CD4-positive, alpha-beta memory T cell (primary cell): ENCODE data around the gene NDST1. TPM values are rescaled to one million over a fixed set of nuclear protein-coding genes. Genes with fewer than 3 reads are reported as not detected.
A peak's percentile ranks its signal among the peaks of the same experiment; 100 is the strongest.

Experiments used
- CTCF ChIA-PET: fragments of 350-600 bp; sonication (Branson Sonifier 250); formaldehyde crosslinking; loops from one replicate; lab custom pipeline; 2021; ENCODE audit warnings: inconsistent platforms; ENCODE audit not compliant: partially characterized antibody; lab: Charles Lee
- POLR2A ChIA-PET: fragments of 350-600 bp; sonication (Branson Sonifier 250); formaldehyde crosslinking; loops from one replicate; lab custom pipeline; 2021; ENCODE audit not compliant: partially characterized antibody; lab: Charles Lee
- DNase-seq, 5 donors: peaks; one replicate each; pipeline versions ENCODE4 v3.0.0 to v3.0.0-alpha.2; 2020 to 2022; ENCODE audit warnings: mixed read lengths in 1 of 5
- H3K27ac ChIP-seq: one replicate; pipeline ENCODE4 v1.7.0; 2013; ENCODE audit warnings: low read depth, low read length
- H3K27me3 ChIP-seq: 2 replicates; pipeline ENCODE4 v1.7.0; 2013; ENCODE audit warnings: mild to moderate bottlenecking, low read length, moderate library complexity; ENCODE audit not compliant: insufficient read depth
- H3K36me3 ChIP-seq: 2 replicates; pipeline ENCODE4 v1.7.0; 2013; ENCODE audit warnings: mild to moderate bottlenecking, low read length, moderate library complexity; ENCODE audit not compliant: insufficient read depth
- H3K4me1 ChIP-seq: 2 replicates; pipeline ENCODE4 v1.7.0; 2013; ENCODE audit warnings: mild to moderate bottlenecking, low read length, moderate library complexity; ENCODE audit not compliant: insufficient read depth
- H3K4me3 ChIP-seq, 2 donors: one replicate each; pipeline ENCODE4 v1.7.0; 2013; ENCODE audit warnings: low read length in 2 of 2, mild to moderate bottlenecking in 1 of 2
- H3K9me3 ChIP-seq, 2 donors: one replicate each; pipeline ENCODE4 v1.7.0; 2013; ENCODE audit warnings: low read length in 2 of 2, control low read depth in 1 of 2; ENCODE audit not compliant: control insufficient read depth in 1 of 2
- H3K27ac Mint-ChIP-seq, 7 donors: one replicate each; pipeline ENCODE4 v1.8.0; 2020 to 2021; ENCODE audit warnings: mixed read lengths in 7 of 7, mild to moderate bottlenecking in 6 of 7, inconsistent platforms in 3 of 7, moderate library complexity in 3 of 7
- H3K27me3 Mint-ChIP-seq, 2 donors: one replicate each; pipeline ENCODE4 v1.8.0; 2020 to 2021; ENCODE audit warnings: mixed read lengths in 2 of 2
- H3K36me3 Mint-ChIP-seq, 2 donors: one replicate each; pipeline ENCODE4 v1.8.0; 2020 to 2021; ENCODE audit warnings: mixed read lengths in 2 of 2, inconsistent platforms in 1 of 2, mild to moderate bottlenecking in 1 of 2
- H3K4me1 Mint-ChIP-seq, 4 donors: one replicate each; pipeline ENCODE4 v1.8.0; 2020 to 2021; ENCODE audit warnings: mixed read lengths in 4 of 4, mild to moderate bottlenecking in 1 of 4
- H3K4me3 Mint-ChIP-seq, 8 donors: one replicate each; pipeline ENCODE4 v1.8.0; 2020 to 2021; ENCODE audit warnings: mixed read lengths in 8 of 8, mild to moderate bottlenecking in 7 of 8, moderate library complexity in 6 of 8, inconsistent platforms in 3 of 8
- H3K9me3 Mint-ChIP-seq, 8 donors: one replicate each; pipeline ENCODE4 v1.8.0; 2020 to 2021; ENCODE audit warnings: mixed read lengths in 8 of 8, mild to moderate bottlenecking in 5 of 8, inconsistent platforms in 3 of 8, moderate library complexity in 1 of 8
- intact Hi-C: fragments of 100-400 bp; cut with micrococcal nuclease; formaldehyde crosslinking; loops from one replicate; pipeline ENCODE4 v1.15.1; 2023
- polyA plus RNA-seq, 2 donors: library from polyadenylated mRNA; unstranded; fragments of 300-500 nt; fragmentation: Illumina TruSeq; gene quantifications; one replicate each; pipeline ENCODE4 v1.2.3, GENCODE V29; 2021
- total RNA-seq, 2 experiments: library from RNA; stranded (reverse); gene quantifications; one replicate each; pipeline ENCODE4 v1.2.3, GENCODE V29; 2021

Gene NDST1
- total and polyA plus RNA-seq, 4 experiments from 2014 or later = 0.29 to 0.64 (median 0.35) TPM; not detected in 1

- peaks cover 0 to 2% of the 10 kb centered on the region in 2 donors for H3K27me3 Mint-ChIP-seq
- no peaks in the 10 kb centered on the region for H3K9me3 Mint-ChIP-seq
- no peak overlapping the region for H3K4me3 Mint-ChIP-seq
- H3K4me1 ChIP-seq = no peaks in the 10 kb centered on the region
- H3K4me3 ChIP-seq = no peak overlapping the region
- intact Hi-C loops = no loop called here
- ChIA-PET POLR2A (no interaction called here), CTCF (no interaction called here)
- no peaks in the 10 kb centered on the region for H3K27me3 ChIP-seq
- H3K36me3 ChIP-seq = no peaks in the 10 kb centered on the region
- DNase-seq = no peak
- no peak overlapping the region for H3K27ac ChIP-seq
- H3K9me3 ChIP-seq = no peaks in the 10 kb centered on the region
- no peaks in the 10 kb centered on the region for H3K4me1 Mint-ChIP-seq
- H3K36me3 Mint-ChIP-seq = no peaks in the 10 kb centered on the region
- H3K27ac Mint-ChIP-seq = no peak overlapping the region
Observed at GRCh38 chr5:150520747-150521521, 13.0 kb downstream of the NDST1 start.

- Mint-ChIP-seq H3K27ac (no peak overlapping the region), H3K4me3 (no peak overlapping the region)
Observed at GRCh38 chr5:150521522-150521817, 13.5 kb downstream of the NDST1 start.

GRCh38 chr5:150521939-150522503 lies 14.1 kb downstream of the NDST1 start:
- Mint-ChIP-seq H3K4me1 (no peaks in the 10 kb centered on the region), H3K4me3 (no peak overlapping the region), H3K27ac (peak overlapping the region in 1 of 7 donors; percentile 20), H3K27me3 (peaks cover 0 to 2% of the 10 kb centered on the region in 2 donors), H3K36me3 (no peaks in the 10 kb centered on the region), H3K9me3 (no peaks in the 10 kb centered on the region)
- DNase-seq = no peak
- Histone ChIP-seq H3K27ac (no peak overlapping the region), H3K4me3 (no peak overlapping the region), H3K27me3 (no peaks in the 10 kb centered on the region), H3K36me3 (no peaks in the 10 kb centered on the region), H3K4me1 (no peaks in the 10 kb centered on the region), H3K9me3 (no peaks in the 10 kb centered on the region)
- POLR2A ChIA-PET = no interaction called here
- intact Hi-C loops = no loop called here
- CTCF ChIA-PET = no interaction called here

More at GRCh38 chr5:150521522-150521817, 13.5 kb downstream of the NDST1 start:
- ChIA-PET CTCF (no interaction called here), POLR2A (no interaction called here)
- Histone ChIP-seq H3K27me3 (no peaks in the 10 kb centered on the region), H3K4me1 (no peaks in the 10 kb centered on the region), H3K36me3 (no peaks in the 10 kb centered on the region), H3K9me3 (no peaks in the 10 kb centered on the region), H3K27ac (no peak overlapping the region), H3K4me3 (no peak overlapping the region)
- Mint-ChIP-seq H3K36me3 (no peaks in the 10 kb centered on the region), H3K4me1 (no peaks in the 10 kb centered on the region), H3K27me3 (peaks cover 0 to 2% of the 10 kb centered on the region in 2 donors), H3K9me3 (no peaks in the 10 kb centered on the region)
- DNase-seq = no peak
- intact Hi-C loops = no loop called here

- POLR2A ChIA-PET = no interaction called here
- Mint-ChIP-seq H3K27me3 (peaks cover 0 to 2% of the 10 kb centered on the region in 2 donors), H3K27ac (no peak overlapping the region), H3K4me3 (no peak overlapping the region), H3K9me3 (no peaks in the 10 kb centered on the region), H3K4me1 (no peaks in the 10 kb centered on the region), H3K36me3 (no peaks in the 10 kb centered on the region)
- intact Hi-C loops = loop anchor here (1.0 kb wide), 1 partner anchor 63 kb away; no protein-coding TSS in a partner anchor
- DNase-seq = no peak
- no peaks in the 10 kb centered on the region for H3K4me1 ChIP-seq
- no peaks in the 10 kb centered on the region for H3K27me3 ChIP-seq
- no peak overlapping the region for H3K27ac ChIP-seq
- CTCF ChIA-PET = no interaction called here
- no peaks in the 10 kb centered on the region for H3K9me3 ChIP-seq
- H3K4me3 ChIP-seq = no peak overlapping the region
- no peaks in the 10 kb centered on the region for H3K36me3 ChIP-seq
Observed at GRCh38 chr5:150522504-150523414, 14.8 kb downstream of the NDST1 start.

- no peak overlapping the region for H3K27ac ChIP-seq
- Mint-ChIP-seq H3K4me1 (no peaks in the 10 kb centered on the region), H3K27me3 (peaks cover 0 to 2% of the 10 kb centered on the region in 2 donors), H3K9me3 (no peaks in the 10 kb centered on the region), H3K27ac (no peak overlapping the region), H3K4me3 (no peak overlapping the region), H3K36me3 (no peaks in the 10 kb centered on the region)
- H3K4me3 ChIP-seq = no peak overlapping the region
- ChIA-PET CTCF (interaction anchor here (1.0 to 1.4 kb wide), 3 partner anchors 10 to 74 kb away, joined by 4 to 8 read pairs (median 5); no protein-coding TSS in a partner anchor), POLR2A (no interaction called here)
- intact Hi-C loops = loop anchor here (1.0 kb wide), 1 partner anchor 64 kb away; no protein-coding TSS in a partner anchor
- no peaks in the 10 kb centered on the region for H3K9me3 ChIP-seq
- DNase-seq = peak in 4 of 5 donors; percentile 13 to 18 (median 16)
- no peaks in the 10 kb centered on the region for H3K27me3 ChIP-seq
- no peaks in the 10 kb centered on the region for H3K36me3 ChIP-seq
- no peaks in the 10 kb centered on the region for H3K4me1 ChIP-seq
Observed at GRCh38 chr5:150523472-150524350, 15.8 kb downstream of the NDST1 start.

- Histone ChIP-seq H3K27ac (no peak overlapping the region), H3K4me3 (no peak overlapping the region), H3K4me1 (no peaks in the 10 kb centered on the region), H3K27me3 (no peaks in the 10 kb centered on the region), H3K36me3 (no peaks in the 10 kb centered on the region), H3K9me3 (no peaks in the 10 kb centered on the region)
- Mint-ChIP-seq H3K4me3 (no peak overlapping the region), H3K4me1 (no peaks in the 10 kb centered on the region), H3K27ac (no peak overlapping the region), H3K9me3 (no peaks in the 10 kb centered on the region), H3K27me3 (no peaks in the 10 kb centered on the region), H3K36me3 (no peaks in the 10 kb centered on the region)
- intact Hi-C loops = no loop called here
- ChIA-PET POLR2A (no interaction called here), CTCF (interaction anchor here (1.4 kb wide), 1 partner anchor 10 kb away, joined by 3 read pairs; no protein-coding TSS in a partner anchor)
- DNase-seq = no peak
Observed at GRCh38 chr5:150525163-150525562, 17.2 kb downstream of the NDST1 start.
